Neutrophil (primary cell): ENCODE data around the gene NAXE.

Experiments used
- H3K27ac ChIP-seq: fragments of 200-600 bp; sonication (generic); 2 replicates; pipeline ENCODE4 v1.5.1; 2016; ENCODE audit warnings: mild to moderate bottlenecking, moderate library complexity
- H3K27me3 ChIP-seq: fragments of 200-600 bp; sonication (generic); 2 replicates; pipeline ENCODE4 v1.6.0; 2016; ENCODE audit warnings: mild to moderate bottlenecking
- H3K36me3 ChIP-seq: fragments of 200-600 bp; sonication (generic); 2 replicates; pipeline ENCODE4 v1.5.1; 2017
- H3K4me1 ChIP-seq, 2 experiments: fragments of 200-600 bp in 1 of 2; sonication (generic) in 1 of 2; 1 replicate in 1 of 2; 2 replicates in 1 of 2; pipeline versions ENCODE4 v1.5.1 to v1.6.1; 2013 to 2016; ENCODE audit warnings: low read depth in 1 of 2, low read length in 1 of 2, mild to moderate bottlenecking in 1 of 2, moderate library complexity in 1 of 2; ENCODE audit not compliant: control insufficient read depth in 1 of 2, insufficient read depth in 1 of 2
- H3K4me3 ChIP-seq, 2 experiments: fragments of 200-600 bp in 1 of 2; sonication (generic) in 1 of 2; 1 replicate in 1 of 2; 2 replicates in 1 of 2; pipeline ENCODE4 v1.5.1; 2013 to 2016; ENCODE audit warnings: low read depth in 1 of 2, low read length in 1 of 2, mild to moderate bottlenecking in 1 of 2, moderate library complexity in 1 of 2
- H3K9me3 ChIP-seq: fragments of 200-600 bp; sonication (generic); 2 replicates; pipeline ENCODE4 v1.5.1; 2016
- CTCF ChIP-seq: fragments of 200-600 bp; sonication (generic); IDR thresholded peaks from 2 replicates; pipeline ENCODE4 v1.5.1; 2016; ENCODE audit warnings: antibody characterized with exemption

The NAXE gene

GRCh38 chr1:156643049-156643777 is 51.6 kb downstream of the NAXE start:
- H3K9me3 ChIP-seq = no peaks in the 10 kb centered on the region
- H3K4me1 ChIP-seq = no peaks in the 10 kb centered on the region
- H3K36me3 ChIP-seq = no peaks in the 10 kb centered on the region
- H3K27ac ChIP-seq = no peak overlapping the region
- no peak overlapping the region for H3K4me3 ChIP-seq
- H3K27me3 ChIP-seq = peaks cover 100% of the 10 kb centered on the region
- TF ChIP-seq CTCF = no peak

- TF ChIP-seq CTCF = no peak
- H3K36me3 ChIP-seq = no peaks in the 10 kb centered on the region
- no peak overlapping the region for H3K4me3 ChIP-seq
- H3K27ac ChIP-seq = no peak overlapping the region
- H3K4me1 ChIP-seq = no peaks in the 10 kb centered on the region
- peaks cover 100% of the 10 kb centered on the region for H3K27me3 ChIP-seq
- no peaks in the 10 kb centered on the region for H3K9me3 ChIP-seq
Observed at GRCh38 chr1:156643778-156644092, 52.2 kb downstream of the NAXE start.
